Uterus (tissue), 2 donors: ENCODE data around the gene ITGAL.

Experiments used
- CTCF ChIP-seq, 4 experiments: fragments of 200-600 bp in 2 of 4; fragments of 450-650 bp in 2 of 4; sonication (generic) in 2 of 4; IDR thresholded peaks; one replicate each; pipeline ENCODE4 v1.5.1; 2016 to 2019; ENCODE audit warnings: antibody characterized with exemption in 4 of 4, mild to moderate bottlenecking in 2 of 4, moderate library complexity in 1 of 4
- POLR2A ChIP-seq, 2 donors: fragments of 450-650 bp; IDR thresholded peaks; one replicate each; pipeline ENCODE4 v1.6.1; 2016; ENCODE audit warnings: antibody characterized with exemption in 2 of 2, mild to moderate bottlenecking in 1 of 2, moderate library complexity in 1 of 2

DNA sequence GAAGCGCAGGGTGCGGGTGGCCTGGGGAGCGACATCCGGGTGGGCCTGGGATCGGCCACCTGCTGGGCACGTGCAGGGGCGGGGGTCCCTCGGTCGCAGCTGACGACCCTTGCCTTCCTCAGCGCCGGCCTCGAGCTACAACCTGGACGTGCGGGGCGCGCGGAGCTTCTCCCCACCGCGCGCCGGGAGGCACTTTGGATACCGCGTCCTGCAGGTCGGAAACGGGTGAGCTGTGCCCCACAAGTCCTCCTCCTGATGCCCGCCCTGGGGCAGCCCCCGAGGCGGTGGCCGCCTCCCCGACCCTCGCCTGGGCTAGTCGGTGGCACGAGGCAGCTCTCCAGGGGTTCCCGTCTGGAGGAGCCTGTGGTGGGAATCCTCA is 1.5 kb downstream of the ITGAL start:
- TF ChIP-seq CTCF (IDR thresholded peaks at IDR 0.05) (no peak), POLR2A (IDR thresholded peaks at IDR 0.05) (no peak)
